Astrocyte of the spinal cord (primary cell): ENCODE results near the gene AP3D1.
"Not testable (repeated sequence)": the region's sequence is repeated elsewhere in the genome, so short reads cannot be mapped to it uniquely, and the experiment has no call there.

ENCODE experiments used
- DNase-seq: peaks from one replicate; pipeline ENCODE4 v3.0.0; 2011; ENCODE audit warnings: low read depth, low spot score
- H3K4me3 ChIP-seq: 2 replicates; pipeline ENCODE4 v1.5.1; 2011; ENCODE audit warnings: low read depth, mild to moderate bottlenecking, low read length, moderate library complexity
- in situ Hi-C: cut with HindIII; loops from 2 replicates; pipeline ENCODE4 v1.10.0; 2017; ENCODE audit warnings: low sequenced_read_pairs
- TF ChIP-seq, protein P1 (sequence below): IDR thresholded peaks from 2 replicates; pipeline ENCODE4 v1.5.1; 2012; ENCODE audit warnings: low read depth, mild to moderate bottlenecking, low read length, inconsistent platforms

The AP3D1 gene

DNA sequence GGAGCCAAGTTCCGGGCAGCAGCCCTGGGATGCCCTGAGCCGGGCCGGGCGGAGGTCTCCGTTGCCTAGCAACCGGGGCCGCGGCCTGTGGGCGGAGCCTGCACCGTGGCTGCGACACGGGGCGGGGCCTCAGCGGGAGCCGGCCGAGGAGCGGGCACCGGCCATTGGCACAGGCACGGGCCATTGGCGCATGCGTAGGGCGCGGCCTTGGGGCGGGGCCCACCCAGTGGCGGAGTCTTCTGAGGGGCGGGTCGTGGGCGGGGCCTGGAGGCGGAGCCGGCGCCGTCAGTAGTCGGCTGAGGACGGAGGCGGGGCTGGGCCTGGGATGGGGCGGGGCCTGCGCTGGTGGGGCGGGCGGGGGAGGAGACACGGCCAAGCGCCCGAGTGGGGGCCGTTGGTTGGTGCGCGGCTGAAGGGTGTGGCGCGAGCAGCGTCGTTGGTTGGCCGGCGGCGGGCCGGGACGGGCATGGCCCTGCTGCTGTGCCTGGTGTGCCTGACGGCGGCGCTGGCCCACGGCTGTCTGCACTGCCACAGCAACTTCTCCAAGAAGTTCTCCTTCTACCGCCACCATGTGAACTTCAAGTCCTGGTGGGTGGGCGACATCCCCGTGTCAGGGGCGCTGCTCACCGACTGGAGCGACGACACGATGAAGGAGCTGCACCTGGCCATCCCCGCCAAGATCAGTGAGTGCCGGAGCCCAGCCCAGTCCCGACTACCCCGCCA lies 54.7 kb downstream of the AP3D1 start, which contains the start of gene IZUMO4:
Gene IZUMO4 (plus strand): TSS at position 436 of the 723 bp plus-strand sequence. CDS start 31 bp downstream, at position 467.
- TF ChIP-seq, protein P1, sequence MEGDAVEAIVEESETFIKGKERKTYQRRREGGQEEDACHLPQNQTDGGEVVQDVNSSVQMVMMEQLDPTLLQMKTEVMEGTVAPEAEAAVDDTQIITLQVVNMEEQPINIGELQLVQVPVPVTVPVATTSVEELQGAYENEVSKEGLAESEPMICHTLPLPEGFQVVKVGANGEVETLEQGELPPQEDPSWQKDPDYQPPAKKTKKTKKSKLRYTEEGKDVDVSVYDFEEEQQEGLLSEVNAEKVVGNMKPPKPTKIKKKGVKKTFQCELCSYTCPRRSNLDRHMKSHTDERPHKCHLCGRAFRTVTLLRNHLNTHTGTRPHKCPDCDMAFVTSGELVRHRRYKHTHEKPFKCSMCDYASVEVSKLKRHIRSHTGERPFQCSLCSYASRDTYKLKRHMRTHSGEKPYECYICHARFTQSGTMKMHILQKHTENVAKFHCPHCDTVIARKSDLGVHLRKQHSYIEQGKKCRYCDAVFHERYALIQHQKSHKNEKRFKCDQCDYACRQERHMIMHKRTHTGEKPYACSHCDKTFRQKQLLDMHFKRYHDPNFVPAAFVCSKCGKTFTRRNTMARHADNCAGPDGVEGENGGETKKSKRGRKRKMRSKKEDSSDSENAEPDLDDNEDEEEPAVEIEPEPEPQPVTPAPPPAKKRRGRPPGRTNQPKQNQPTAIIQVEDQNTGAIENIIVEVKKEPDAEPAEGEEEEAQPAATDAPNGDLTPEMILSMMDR, result peak; percentile 36
- H3K4me3 ChIP-seq, result peak within 1 kb of the TSS; percentile 74
- DNase-seq, result peak; percentile 97
- in situ Hi-C loops, result no loop called here

DNA sequence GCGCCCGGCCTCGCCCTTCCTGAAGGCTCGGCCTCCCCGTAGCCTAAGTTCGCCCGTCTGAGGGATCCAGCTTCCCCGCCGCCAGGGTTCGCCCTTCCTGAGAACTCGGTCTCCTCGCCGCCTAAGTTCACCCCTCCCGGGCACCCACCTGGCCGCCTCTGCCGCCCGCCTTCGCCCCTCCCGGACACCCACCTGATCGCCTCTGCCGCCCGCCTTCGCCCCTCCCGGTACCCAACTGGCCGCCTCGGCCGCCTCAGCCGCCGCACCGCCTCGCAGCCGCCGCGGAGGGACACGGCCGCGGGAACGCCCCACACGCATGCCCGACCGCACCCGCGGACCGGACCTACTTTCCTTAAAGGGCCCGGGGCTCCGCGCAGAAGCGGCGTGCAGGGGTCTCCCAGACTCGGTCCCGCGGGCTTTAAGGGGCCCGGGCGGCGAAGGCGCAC lies 55.3 kb downstream of the AP3D1 start, which contains the start of gene MOB3A:
Gene MOB3A (minus strand): TSS at position 293 of the 446 bp plus-strand sequence. CDS start 17,766 bp downstream, outside the sequence.
- in situ Hi-C loops, result no loop called here
- H3K4me3 ChIP-seq, result peak within 1 kb of the TSS; percentile 74
- DNase-seq, result peak; percentile 95
- TF ChIP-seq, protein P1, result peak; percentile 50

DNA sequence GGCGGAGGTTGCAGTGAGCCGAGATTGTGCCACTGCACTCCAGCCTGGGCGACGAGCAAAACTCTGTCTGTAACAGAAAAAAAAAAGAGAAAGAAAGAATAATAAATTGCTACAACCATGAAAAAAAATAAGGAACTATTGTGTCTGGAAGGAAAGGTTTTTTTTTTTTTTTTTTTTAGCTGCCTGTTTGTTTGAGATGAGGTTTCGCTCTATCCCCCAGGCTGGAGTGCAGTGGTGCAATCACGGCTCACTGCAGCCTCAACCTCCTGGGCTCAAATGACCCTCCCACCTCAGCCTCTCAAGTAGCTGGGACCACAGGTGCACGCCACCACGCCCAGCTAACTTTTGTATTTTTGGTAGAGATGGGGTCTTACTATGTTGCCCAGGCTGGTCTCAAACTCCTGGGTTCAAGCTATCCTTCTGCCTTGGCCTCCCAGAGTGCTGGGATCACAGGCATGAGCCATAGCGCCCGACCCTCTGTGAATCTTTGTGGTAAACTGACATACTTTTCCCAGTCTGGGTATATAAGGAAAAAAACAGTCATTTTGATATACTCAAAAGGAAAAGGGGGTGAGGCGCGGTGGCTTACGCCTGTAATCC lies 59.3 kb downstream of the AP3D1 start:
- in situ Hi-C loops, DNase-seq, H3K4me3 ChIP-seq: not testable (repeated sequence)

DNA sequence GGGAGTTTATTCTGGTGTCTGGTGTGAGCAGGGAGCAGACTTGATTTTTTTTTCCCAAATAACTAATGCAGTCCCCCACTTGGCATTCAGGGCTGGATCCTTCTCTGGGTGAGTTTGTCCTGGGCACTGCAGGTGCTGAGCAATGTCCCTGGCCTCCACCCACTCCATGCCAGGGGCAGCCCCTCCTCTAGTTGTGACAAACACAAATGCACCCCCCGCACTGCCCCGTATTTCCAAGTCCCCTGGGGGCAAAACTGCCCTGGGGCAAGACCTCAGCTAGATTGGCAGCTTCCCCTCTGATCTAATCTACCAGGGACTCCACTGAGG lies 61.7 kb downstream of the AP3D1 start:
- TF ChIP-seq, protein P1, result no peak
- in situ Hi-C loops, result no loop called here
- DNase-seq, result no peak
- H3K4me3 ChIP-seq, result no peak overlapping the region

DNA sequence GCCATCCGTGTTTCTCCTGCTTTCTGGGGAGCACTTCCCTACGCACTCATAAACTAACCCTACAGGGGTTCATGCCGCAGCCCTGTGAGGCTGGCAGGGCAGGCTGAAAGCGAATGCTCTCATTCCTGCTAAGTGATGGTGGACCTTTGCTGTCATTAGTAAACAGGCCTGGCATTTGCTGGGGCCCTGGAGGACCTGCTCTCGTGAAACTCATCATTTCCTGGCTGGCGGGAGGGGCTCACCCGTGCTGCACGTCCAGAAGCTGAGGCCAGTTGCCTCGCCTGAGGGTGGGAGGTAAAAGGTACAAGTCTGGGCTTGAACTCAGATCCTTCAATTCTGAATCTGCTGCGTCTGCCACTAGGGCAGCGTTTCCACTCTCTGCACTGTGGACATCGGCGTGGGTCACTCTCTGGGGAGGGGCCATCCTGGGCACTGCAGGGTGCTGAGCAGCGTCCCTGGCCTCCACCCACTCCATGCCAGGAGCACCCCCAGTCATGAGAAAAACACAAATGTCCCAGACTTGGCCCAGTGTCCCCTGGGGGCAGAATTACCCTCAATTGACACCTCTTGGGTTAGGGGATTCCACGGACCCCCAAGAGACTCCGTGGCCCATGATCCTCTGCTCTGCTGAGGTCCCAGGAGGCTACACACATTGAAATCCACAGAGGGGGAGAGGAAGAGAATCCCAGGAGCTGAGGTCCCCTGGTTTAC lies 62.2 kb downstream of the AP3D1 start:
- in situ Hi-C loops, result no loop called here
- TF ChIP-seq, protein P1, result peak; percentile 14
- no peak overlapping the region for H3K4me3 ChIP-seq
- DNase-seq, result peak; percentile 52

DNA sequence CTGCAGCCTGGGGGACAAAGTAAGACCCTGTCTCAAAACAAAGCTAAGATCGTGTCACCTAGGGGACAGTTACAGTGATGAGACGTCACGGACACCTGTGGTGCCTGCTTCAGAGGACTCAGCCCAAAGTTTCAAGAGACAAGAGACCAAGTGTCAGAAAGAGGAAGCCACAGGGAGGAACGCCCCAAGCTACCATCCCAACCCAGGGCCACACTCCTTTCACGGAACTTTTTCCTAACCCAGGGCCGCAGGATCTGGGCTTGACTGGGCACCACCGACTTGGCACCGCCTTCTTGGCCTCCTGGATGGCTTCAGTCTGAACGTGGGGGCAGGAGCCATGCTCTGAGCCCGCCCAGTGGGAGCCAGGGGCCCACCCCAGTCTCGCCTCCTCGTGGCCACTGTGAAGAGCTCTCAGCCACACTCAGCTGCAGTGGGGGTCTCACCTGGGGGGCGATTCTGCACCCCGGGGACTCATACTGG lies 63.7 kb downstream of the AP3D1 start:
- in situ Hi-C loops, result no loop called here
- H3K4me3 ChIP-seq, result no peak overlapping the region
- TF ChIP-seq, protein P1, result no peak
- DNase-seq, result no peak

DNA sequence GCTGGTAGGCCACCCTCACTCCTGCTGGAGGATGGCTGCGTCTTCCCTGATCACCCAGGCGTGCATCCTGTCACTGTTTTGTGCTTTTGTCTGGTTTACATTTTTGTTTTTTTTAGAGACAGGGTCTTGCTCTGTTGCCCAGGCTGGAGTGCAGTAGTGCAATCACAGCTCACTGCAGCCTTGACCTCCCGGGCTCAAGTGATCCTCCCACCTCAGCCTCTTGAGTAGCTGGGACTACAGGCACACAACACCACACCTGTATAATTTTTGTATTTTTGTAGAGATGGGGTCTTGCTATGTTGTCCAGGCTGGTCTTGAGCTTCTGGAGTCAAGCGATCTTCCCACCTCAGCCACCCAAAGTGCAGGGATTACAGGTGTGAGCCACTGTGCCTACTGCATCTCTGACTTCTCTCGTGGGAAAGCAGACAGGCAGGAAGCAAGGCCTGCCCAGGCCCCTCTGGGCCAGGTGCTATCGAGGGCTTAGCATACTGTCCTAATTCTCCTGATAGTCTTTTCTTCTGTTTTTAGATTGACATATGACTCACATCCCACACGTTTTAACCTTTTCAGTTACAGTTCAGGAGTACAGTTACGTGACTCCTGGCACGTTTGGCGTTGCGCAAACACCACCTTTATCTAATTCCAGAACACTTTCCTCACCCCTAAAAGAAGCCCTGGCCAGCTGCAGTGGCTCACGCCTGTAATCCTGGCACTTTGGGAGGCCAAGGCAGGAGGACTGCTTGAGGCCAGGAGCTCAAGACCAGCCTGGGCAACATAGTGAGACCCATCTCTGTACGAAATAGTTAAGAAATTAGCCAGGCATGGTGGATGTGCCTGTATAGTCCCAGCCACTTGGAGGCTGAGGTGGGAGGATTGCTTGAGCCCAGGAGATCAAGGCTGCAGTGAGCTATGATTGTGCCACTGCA lies 64.4 kb downstream of the AP3D1 start:
- DNase-seq, H3K4me3 ChIP-seq, in situ Hi-C loops: not testable (repeated sequence)
